ENCODE data around the gene NBPF14.
"Not testable (repeated sequence)": the region's sequence is repeated elsewhere in the genome, so short reads cannot be mapped to it uniquely, and the experiment has no call there.

DNA sequence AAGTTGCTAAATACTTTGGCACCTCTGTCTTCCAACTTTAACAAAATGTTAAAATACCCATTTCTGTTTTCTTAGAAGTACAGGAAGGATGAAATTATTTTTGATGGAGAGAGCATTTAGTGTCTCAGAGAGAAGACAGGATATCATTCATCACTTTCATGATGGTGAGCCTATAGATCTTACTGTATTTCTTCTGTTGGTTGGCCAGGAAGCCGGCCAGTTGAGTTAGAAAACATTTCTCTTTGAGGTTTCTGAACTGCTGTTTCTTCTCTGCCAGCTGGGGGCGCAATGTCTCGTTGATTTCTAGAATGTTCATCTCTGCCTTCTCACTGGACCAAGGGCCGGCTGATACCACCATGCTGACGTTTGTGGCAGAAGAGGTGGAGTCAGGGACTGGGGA lies 451 bp downstream of the NBPF14 start:
- TF ChIP-seq, protein P1, sequence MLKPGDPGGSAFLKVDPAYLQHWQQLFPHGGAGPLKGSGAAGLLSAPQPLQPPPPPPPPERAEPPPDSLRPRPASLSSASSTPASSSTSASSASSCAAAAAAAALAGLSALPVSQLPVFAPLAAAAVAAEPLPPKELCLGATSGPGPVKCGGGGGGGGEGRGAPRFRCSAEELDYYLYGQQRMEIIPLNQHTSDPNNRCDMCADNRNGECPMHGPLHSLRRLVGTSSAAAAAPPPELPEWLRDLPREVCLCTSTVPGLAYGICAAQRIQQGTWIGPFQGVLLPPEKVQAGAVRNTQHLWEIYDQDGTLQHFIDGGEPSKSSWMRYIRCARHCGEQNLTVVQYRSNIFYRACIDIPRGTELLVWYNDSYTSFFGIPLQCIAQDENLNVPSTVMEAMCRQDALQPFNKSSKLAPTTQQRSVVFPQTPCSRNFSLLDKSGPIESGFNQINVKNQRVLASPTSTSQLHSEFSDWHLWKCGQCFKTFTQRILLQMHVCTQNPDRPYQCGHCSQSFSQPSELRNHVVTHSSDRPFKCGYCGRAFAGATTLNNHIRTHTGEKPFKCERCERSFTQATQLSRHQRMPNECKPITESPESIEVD (tag by site-specific recombination; IDR thresholded peaks at IDR 0.05) = not testable (repeated sequence)
- TF ChIP-seq, protein P2, sequence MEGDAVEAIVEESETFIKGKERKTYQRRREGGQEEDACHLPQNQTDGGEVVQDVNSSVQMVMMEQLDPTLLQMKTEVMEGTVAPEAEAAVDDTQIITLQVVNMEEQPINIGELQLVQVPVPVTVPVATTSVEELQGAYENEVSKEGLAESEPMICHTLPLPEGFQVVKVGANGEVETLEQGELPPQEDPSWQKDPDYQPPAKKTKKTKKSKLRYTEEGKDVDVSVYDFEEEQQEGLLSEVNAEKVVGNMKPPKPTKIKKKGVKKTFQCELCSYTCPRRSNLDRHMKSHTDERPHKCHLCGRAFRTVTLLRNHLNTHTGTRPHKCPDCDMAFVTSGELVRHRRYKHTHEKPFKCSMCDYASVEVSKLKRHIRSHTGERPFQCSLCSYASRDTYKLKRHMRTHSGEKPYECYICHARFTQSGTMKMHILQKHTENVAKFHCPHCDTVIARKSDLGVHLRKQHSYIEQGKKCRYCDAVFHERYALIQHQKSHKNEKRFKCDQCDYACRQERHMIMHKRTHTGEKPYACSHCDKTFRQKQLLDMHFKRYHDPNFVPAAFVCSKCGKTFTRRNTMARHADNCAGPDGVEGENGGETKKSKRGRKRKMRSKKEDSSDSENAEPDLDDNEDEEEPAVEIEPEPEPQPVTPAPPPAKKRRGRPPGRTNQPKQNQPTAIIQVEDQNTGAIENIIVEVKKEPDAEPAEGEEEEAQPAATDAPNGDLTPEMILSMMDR (tag by site-specific recombination; IDR thresholded peaks at IDR 0.05) = not testable (repeated sequence)
- not testable (repeated sequence) for TF ChIP-seq ZNF707 (tag by site-specific recombination; IDR thresholded peaks at IDR 0.05); ZNF211 (tag by site-specific recombination; IDR thresholded peaks at IDR 0.05; ENCODE audit: low read depth); ZNF239 (tag by site-specific recombination; IDR thresholded peaks at IDR 0.05); KLF16 (tag by site-specific recombination; IDR thresholded peaks at IDR 0.05); GLIS2 (tag by site-specific recombination; IDR thresholded peaks at IDR 0.05)
- TF ChIP-seq, protein P3, sequence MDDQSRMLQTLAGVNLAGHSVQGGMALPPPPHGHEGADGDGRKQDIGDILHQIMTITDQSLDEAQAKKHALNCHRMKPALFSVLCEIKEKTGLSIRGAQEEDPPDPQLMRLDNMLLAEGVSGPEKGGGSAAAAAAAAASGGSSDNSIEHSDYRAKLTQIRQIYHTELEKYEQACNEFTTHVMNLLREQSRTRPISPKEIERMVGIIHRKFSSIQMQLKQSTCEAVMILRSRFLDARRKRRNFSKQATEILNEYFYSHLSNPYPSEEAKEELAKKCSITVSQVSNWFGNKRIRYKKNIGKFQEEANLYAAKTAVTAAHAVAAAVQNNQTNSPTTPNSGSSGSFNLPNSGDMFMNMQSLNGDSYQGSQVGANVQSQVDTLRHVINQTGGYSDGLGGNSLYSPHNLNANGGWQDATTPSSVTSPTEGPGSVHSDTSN (CRISPR knock-in tag; IDR thresholded peaks at IDR 0.05) = not testable (repeated sequence)
- TF ChIP-seq, protein P4, sequence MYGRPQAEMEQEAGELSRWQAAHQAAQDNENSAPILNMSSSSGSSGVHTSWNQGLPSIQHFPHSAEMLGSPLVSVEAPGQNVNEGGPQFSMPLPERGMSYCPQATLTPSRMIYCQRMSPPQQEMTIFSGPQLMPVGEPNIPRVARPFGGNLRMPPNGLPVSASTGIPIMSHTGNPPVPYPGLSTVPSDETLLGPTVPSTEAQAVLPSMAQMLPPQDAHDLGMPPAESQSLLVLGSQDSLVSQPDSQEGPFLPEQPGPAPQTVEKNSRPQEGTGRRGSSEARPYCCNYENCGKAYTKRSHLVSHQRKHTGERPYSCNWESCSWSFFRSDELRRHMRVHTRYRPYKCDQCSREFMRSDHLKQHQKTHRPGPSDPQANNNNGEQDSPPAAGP (tag by site-specific recombination; IDR thresholded peaks at IDR 0.05) = not testable (repeated sequence)
- TF ChIP-seq, protein P5, sequence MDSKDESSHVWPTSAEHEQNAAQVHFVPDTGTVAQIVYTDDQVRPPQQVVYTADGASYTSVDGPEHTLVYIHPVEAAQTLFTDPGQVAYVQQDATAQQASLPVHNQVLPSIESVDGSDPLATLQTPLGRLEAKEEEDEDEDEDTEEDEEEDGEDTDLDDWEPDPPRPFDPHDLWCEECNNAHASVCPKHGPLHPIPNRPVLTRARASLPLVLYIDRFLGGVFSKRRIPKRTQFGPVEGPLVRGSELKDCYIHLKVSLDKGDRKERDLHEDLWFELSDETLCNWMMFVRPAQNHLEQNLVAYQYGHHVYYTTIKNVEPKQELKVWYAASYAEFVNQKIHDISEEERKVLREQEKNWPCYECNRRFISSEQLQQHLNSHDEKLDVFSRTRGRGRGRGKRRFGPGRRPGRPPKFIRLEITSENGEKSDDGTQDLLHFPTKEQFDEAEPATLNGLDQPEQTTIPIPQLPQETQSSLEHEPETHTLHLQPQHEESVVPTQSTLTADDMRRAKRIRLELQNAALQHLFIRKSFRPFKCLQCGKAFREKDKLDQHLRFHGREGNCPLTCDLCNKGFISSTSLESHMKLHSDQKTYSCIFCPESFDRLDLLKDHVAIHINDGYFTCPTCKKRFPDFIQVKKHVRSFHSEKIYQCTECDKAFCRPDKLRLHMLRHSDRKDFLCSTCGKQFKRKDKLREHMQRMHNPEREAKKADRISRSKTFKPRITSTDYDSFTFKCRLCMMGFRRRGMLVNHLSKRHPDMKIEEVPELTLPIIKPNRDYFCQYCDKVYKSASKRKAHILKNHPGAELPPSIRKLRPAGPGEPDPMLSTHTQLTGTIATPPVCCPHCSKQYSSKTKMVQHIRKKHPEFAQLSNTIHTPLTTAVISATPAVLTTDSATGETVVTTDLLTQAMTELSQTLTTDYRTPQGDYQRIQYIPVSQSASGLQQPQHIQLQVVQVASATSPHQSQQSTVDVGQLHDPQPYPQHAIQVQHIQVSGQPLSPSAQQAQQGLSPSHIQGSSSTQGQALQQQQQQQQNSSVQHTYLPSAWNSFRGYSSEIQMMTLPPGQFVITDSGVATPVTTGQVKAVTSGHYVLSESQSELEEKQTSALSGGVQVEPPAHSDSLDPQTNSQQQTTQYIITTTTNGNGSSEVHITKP (tag by site-specific recombination; IDR thresholded peaks at IDR 0.05) = not testable (repeated sequence)

Data from HEK293 (cell line).